GM12878 (cell line): ENCODE data around the gene S100B. TPM values are rescaled to one million over a fixed set of nuclear protein-coding genes. Genes with fewer than 3 reads are reported as not detected.

Experiments
- ATAC-seq: fragments of 200-7000 bp; cut with Tn5 transposase; 3 replicates; pipeline ENCODE4 v1.9.1; 2020; ENCODE audit warnings: mild to moderate bottlenecking, moderate library complexity
- BruUV-seq: library from RNA; stranded (reverse); fragments of 400-500 nt; replicated peaks from 2 replicates; lab custom pipeline; 2021; lab: Mats Ljungman, UMichigan
- CTCF ChIA-PET: fragments of 300-600 bp; sonication (Branson Sonifier 250); formaldehyde crosslinking; extraction: SDS; loops from one replicate; lab custom pipeline; 2021; ENCODE audit warnings: inconsistent platforms; lab: Yijun Ruan, JAX
- POLR2A ChIA-PET: fragments of 350-600 bp; formaldehyde crosslinking; extraction: SDS; loops from one replicate; lab custom pipeline; 2021; ENCODE audit warnings: inconsistent platforms; lab: Charles Lee
- RAD21 ChIA-PET: fragments of 300-600 bp; sonication (Branson Sonifier 250); formaldehyde crosslinking; loops from one replicate; lab custom pipeline; 2023; ENCODE audit warnings: antibody characterized with exemption; ENCODE audit not compliant: unreplicated experiment; lab: Charles Lee
- SMC1A ChIA-PET: fragments of 300-600 bp; sonication (Branson Sonifier 250); formaldehyde crosslinking; loops from one replicate; lab custom pipeline; 2023; ENCODE audit not compliant: unreplicated experiment, uncharacterized antibody; lab: Charles Lee
- DNase-seq: peaks from one replicate; pipeline ENCODE4 v3.0.0-alpha.2; 2011; ENCODE audit warnings: low read depth, low spot score
- FAIRE-seq: peaks from 3 replicates; lab custom pipeline; 2011; peaks lifted over from hg19 to GRCh38; lab: Jason Lieb, UNC
- H2AFZ ChIP-seq: 2 replicates; pipeline ENCODE4 v1.6.0; 2011; ENCODE audit warnings: low read depth, low read length, control low read depth; ENCODE audit not compliant: control insufficient read depth
- H3K27ac ChIP-seq: 2 replicates; pipeline ENCODE4 v1.5.1; 2011; ENCODE audit warnings: control low read depth; ENCODE audit not compliant: control insufficient read depth, insufficient read depth
- H3K27me3 ChIP-seq, 2 experiments: replicated peaks in 1 of 2; 2 replicates each; pipeline versions ENCODE4 v1.6.0 to v1.6.1; 2011; ENCODE audit warnings: low read length in 1 of 2; ENCODE audit not compliant: control insufficient read depth in 2 of 2, insufficient read depth in 2 of 2
- H3K36me3 ChIP-seq, 2 experiments: 2 replicates each; pipeline ENCODE4 v1.5.1; 2011; ENCODE audit warnings: low read length in 1 of 2; ENCODE audit not compliant: control insufficient read depth in 2 of 2, insufficient read depth in 2 of 2
- H3K4me1 ChIP-seq: 2 replicates; pipeline ENCODE4 v1.6.1; 2011; ENCODE audit warnings: mild to moderate bottlenecking, low read length, moderate library complexity, mixed read lengths; ENCODE audit not compliant: control insufficient read depth, insufficient read depth
- H3K4me2 ChIP-seq: 2 replicates; pipeline ENCODE4 v1.6.0; 2011; ENCODE audit warnings: control low read depth; ENCODE audit not compliant: control insufficient read depth, insufficient read depth
- H3K4me3 ChIP-seq: fragments of 200-600 bp; sonication (generic); 2 replicates; pipeline ENCODE4 v1.5.1; 2016
- H3K79me2 ChIP-seq: 2 replicates; pipeline ENCODE4 v1.6.0; 2011; ENCODE audit warnings: low read length; ENCODE audit not compliant: control insufficient read depth, insufficient read depth
- H3K9ac ChIP-seq: 2 replicates; pipeline ENCODE4 v1.8.0; 2011; ENCODE audit warnings: low read length, control low read depth, mixed read lengths; ENCODE audit not compliant: control insufficient read depth, insufficient read depth
- H3K9me3 ChIP-seq: replicated peaks from 3 replicates; pipeline ENCODE4 v1.5.1; 2011; ENCODE audit warnings: mild to moderate bottlenecking, low read length; ENCODE audit not compliant: control insufficient read depth, insufficient read depth
- H4K20me1 ChIP-seq: 2 replicates; pipeline ENCODE4 v1.6.0; 2011; ENCODE audit not compliant: control insufficient read depth, insufficient read depth
- ATF2 ChIP-seq: IDR thresholded peaks from 2 replicates; pipeline ENCODE4 v1.6.1; 2012; ENCODE audit warnings: low read length, inconsistent platforms
- BHLHE40 ChIP-seq, 2 experiments: fragments of 450-650 bp in 1 of 2; IDR thresholded peaks; 2 replicates each; pipeline ENCODE4 v1.6.1; 2011 to 2017; ENCODE audit warnings: low read depth in 2 of 2, borderline replicate concordance in 1 of 2, improper control_type of control experiment in 1 of 2, low read length in 1 of 2, mild to moderate bottlenecking in 1 of 2
- CBX5 ChIP-seq: sonication (generic); IDR thresholded peaks from 2 replicates; pipeline ENCODE4 v1.6.1; 2016; ENCODE audit warnings: low read depth, moderate library complexity, mild to moderate bottlenecking, inconsistent platforms
- IKZF1 ChIP-seq: fragments of 450-650 bp; conservative IDR thresholded peaks from 2 replicates; pipeline ENCODE4 v1.6.1; 2017; ENCODE audit warnings: antibody characterized with exemption, mild to moderate bottlenecking
- NFIC ChIP-seq: IDR thresholded peaks from 2 replicates; pipeline ENCODE4 v1.6.1; 2012; ENCODE audit warnings: low read depth, mild to moderate bottlenecking, inconsistent platforms, low read length, moderate library complexity
- PKNOX1 ChIP-seq: fragments of 450-650 bp; IDR thresholded peaks from 2 replicates; pipeline ENCODE4 v1.6.1; 2016; ENCODE audit warnings: mild to moderate bottlenecking
- RELB ChIP-seq: fragments of 450-650 bp; IDR thresholded peaks from 2 replicates; pipeline ENCODE4 v1.6.1; 2017; ENCODE audit warnings: low read depth, mild to moderate bottlenecking, moderate library complexity
- REST ChIP-seq: IDR thresholded peaks from 2 replicates; pipeline ENCODE4 v1.6.1; 2012; ENCODE audit warnings: mild to moderate bottlenecking, low read depth, low read length
- SIX5 ChIP-seq: IDR thresholded peaks from 2 replicates; pipeline ENCODE4 v1.6.1; 2011; ENCODE audit warnings: mild to moderate bottlenecking, low read depth, low read length, moderate library complexity; ENCODE audit not compliant: severe bottlenecking
- SMAD1 ChIP-seq: fragments of 450-650 bp; IDR thresholded peaks from 2 replicates; pipeline ENCODE4 v1.6.1; 2018; ENCODE audit warnings: mild to moderate bottlenecking, low read depth; ENCODE audit not compliant: partially characterized antibody
- SMC3 ChIP-seq: IDR thresholded peaks from 2 replicates; pipeline ENCODE4 v1.6.1; 2011; ENCODE audit warnings: low read length, improper control_type of control experiment, borderline replicate concordance
- SREBF1 ChIP-seq: IDR thresholded peaks from 2 replicates; pipeline ENCODE4 v1.6.1; 2012; ENCODE audit warnings: mild to moderate bottlenecking, low read length
- STAT3 ChIP-seq: IDR thresholded peaks from 2 replicates; pipeline ENCODE4 v1.6.1; 2011; ENCODE audit warnings: low read depth, low read length, improper control_type of control experiment
- TARDBP ChIP-seq: IDR thresholded peaks from 2 replicates; pipeline ENCODE4 v1.6.1; 2016; ENCODE audit warnings: borderline replicate concordance
- ZBED1 ChIP-seq: IDR thresholded peaks from 2 replicates; pipeline ENCODE4 v1.6.1; 2016; ENCODE audit warnings: borderline replicate concordance
- WGBS: methylation state at CpG from one replicate; pipeline ENCODE4 v1.1.6; 2016; ENCODE audit warnings: low lambda C conversion rate; ENCODE audit not compliant: insufficient replicate concordance, insufficient coverage; ENCODE audit errors: missing lambda C conversion rate; 5-methylcytosine and 5-hydroxymethylcytosine counted together
- in situ Hi-C: fragments of 300-500 bp; cut with MboI; formaldehyde crosslinking; loops from 9 replicates; pipeline ENCODE4 v1.14.3; 2018; ENCODE audit warnings: mixed read lengths
- intact Hi-C: fragments of 100-400 bp; cut with micrococcal nuclease; formaldehyde crosslinking; loops from one replicate; pipeline ENCODE4 v1.14.2; 2022; ENCODE audit not compliant: unreplicated experiment
- polyA plus RNA-seq, 11 experiments: library from polyadenylated mRNA; depleted of rRNA in 4 of 11; unstranded in 6 of 11; stranded (reverse) in 5 of 11; fragments of >200 nt; fragmentation: Nextera tagmentation in 4 of 11; fragmentation: Illumina TruSeq in 1 of 11; extraction: Ambion mirVana in 4 of 11; extraction: Trizol in 1 of 11; gene quantifications; 1 replicate in 1 of 11; 2 replicates in 10 of 11; pipeline versions ENCODE4 v1.2.1 to v1.2.3, GENCODE V29; 2011 to 2016; ENCODE audit warnings: inconsistent platforms in 2 of 11, missing spikeins in 2 of 11, low read depth in 1 of 11
- total RNA-seq, 4 experiments: library from RNA; depleted of rRNA in 3 of 4; stranded (reverse); fragments of >200 nt in 3 of 4; fragmentation: Illumina TruSeq in 1 of 4; extraction: Trizol in 1 of 4; gene quantifications; 2 replicates each; pipeline versions ENCODE4 v1.2.1 to v1.2.3, GENCODE V29; 2013 to 2021

S100B gene
- total and polyA plus RNA-seq, 10 of the 15 experiments (the other 5 are each of a cell fraction or from before 2014, with no cell fraction given): 0.11 to 0.22 TPM; not detected in 8

GRCh38 chr21:46554431-46555224 is 50.3 kb downstream of the S100B start:
- ChIA-PET POLR2A (no interaction called here), SMC1A (no interaction called here), RAD21 (no interaction called here), CTCF (no interaction called here)
- no peak for ATAC-seq
- H3K4me2 ChIP-seq: no peak overlapping the region
- H3K36me3 ChIP-seq: peaks cover 4 to 12% of the 10 kb centered on the region in 2 experiments; a peak in 3 of 4 replicates
- peaks cover 2% of the 10 kb centered on the region for H3K4me1 ChIP-seq
- intact Hi-C loops (no loop called here), in situ Hi-C loops (no loop called here)
- no peaks in the 10 kb centered on the region for H3K79me2 ChIP-seq
- H3K27ac ChIP-seq: no peak overlapping the region
- no peak for DNase-seq
- H3K9ac ChIP-seq: no peak overlapping the region
- 99% methylated on average over 22 of the region's 30 CpGs for WGBS
- BruUV-seq: no TSS peak
- H3K27me3 ChIP-seq: no peaks in the 10 kb centered on the region
- no peak overlapping the region for H3K4me3 ChIP-seq
- no peak for FAIRE-seq
- H3K9me3 ChIP-seq: no peaks in the 10 kb centered on the region
- no peak overlapping the region for H2AFZ ChIP-seq
- H4K20me1 ChIP-seq: no peaks in the 10 kb centered on the region
- TF ChIP-seq SREBF1 (no peak), TARDBP (no peak), PKNOX1 (no peak), SMC3 (no peak), BHLHE40 (IDR thresholded peaks at IDR 0.05; ENCODE audit: borderline replicate concordance in 1 of 2, low read depth in 2 of 2, low read length in 1 of 2) (no peak), IKZF1 (no peak), RELB (no peak), ZBED1 (no peak), ATF2 (no peak), NFIC (no peak), REST (no peak), SIX5 (no peak), STAT3 (no peak), CBX5 (no peak), SMAD1 (no peak)
